ENCODE measurements around the gene SPDYE18.
"Not testable (repeated sequence)": the region's sequence is repeated elsewhere in the genome, so short reads cannot be mapped to it uniquely, and the experiment has no call there.

Gene SPDYE18

GRCh38 chr7:77062557-77062956 is at the start of gene SPDYE18:
Gene SPDYE18, minus strand, starts transcription at chr7:77062558. Its CDS starts 2,046 bp downstream, at chr7:77060512.
- not testable (repeated sequence) for DNase-seq

- DNase-seq = not testable (repeated sequence)
These were observed 46.0 kb upstream of the SPDYE18 start for GRCh38 chr7:77108362-77108761.

- not testable (repeated sequence) for DNase-seq
These were observed 45.3 kb upstream of the SPDYE18 start for GRCh38 chr7:77107659-77108058.

GRCh38 chr7:77105904-77106303 is 43.5 kb upstream of the SPDYE18 start:
- DNase-seq = not testable (repeated sequence)

GRCh38 chr7:77102671-77103070 is 40.3 kb upstream of the SPDYE18 start:
- not testable (repeated sequence) for DNase-seq

GRCh38 chr7:77101187-77101586 is 38.8 kb upstream of the SPDYE18 start:
- not testable (repeated sequence) for DNase-seq

GRCh38 chr7:77100501-77100900 is 38.1 kb upstream of the SPDYE18 start:
- not testable (repeated sequence) for DNase-seq

GRCh38 chr7:77092301-77092700 is 29.9 kb upstream of the SPDYE18 start:
- DNase-seq = not testable (repeated sequence)

GRCh38 chr7:77082192-77082591 is 19.8 kb upstream of the SPDYE18 start:
- DNase-seq = not testable (repeated sequence)

GRCh38 chr7:77080236-77080635 is 17.9 kb upstream of the SPDYE18 start:
- DNase-seq = not testable (repeated sequence)

- not testable (repeated sequence) for DNase-seq
These were observed 17.3 kb upstream of the SPDYE18 start for GRCh38 chr7:77079624-77080023.

- DNase-seq = not testable (repeated sequence)
These were observed 16.8 kb upstream of the SPDYE18 start for GRCh38 chr7:77079112-77079511.

GRCh38 chr7:77077060-77077459 is 14.7 kb upstream of the SPDYE18 start:
- DNase-seq = not testable (repeated sequence)

- not testable (repeated sequence) for DNase-seq
These were observed 12.5 kb upstream of the SPDYE18 start for GRCh38 chr7:77074786-77075396.

- DNase-seq = not testable (repeated sequence)
These were observed 8.8 kb upstream of the SPDYE18 start for GRCh38 chr7:77071108-77071507.

GRCh38 chr7:77065869-77066268 is 3.5 kb upstream of the SPDYE18 start:
- not testable (repeated sequence) for DNase-seq

- not testable (repeated sequence) for DNase-seq
These were observed 1.4 kb upstream of the SPDYE18 start for GRCh38 chr7:77063732-77064131.

- DNase-seq = not testable (repeated sequence)
These were observed 30.1 kb downstream of the SPDYE18 start, which contains the start of gene SPDYE17 for GRCh38 chr7:77032261-77032660. Gene SPDYE17, minus strand, starts transcription at chr7:77032361. Its CDS starts 1,791 bp downstream, at chr7:77030570.

GRCh38 chr7:77026349-77026748 is 36.0 kb downstream of the SPDYE18 start:
- not testable (repeated sequence) for DNase-seq

- DNase-seq = peak; percentile 1
These were observed 52.2 kb downstream of the SPDYE18 start for GRCh38 chr7:77010074-77010680.

- peak; percentile 28 for DNase-seq
These were observed 54.4 kb downstream of the SPDYE18 start for GRCh38 chr7:77008000-77008399.

GRCh38 chr7:77006127-77007110 is 55.9 kb downstream of the SPDYE18 start:
- DNase-seq = peak; percentile 18

GRCh38 chr7:77005461-77006057 is 56.8 kb downstream of the SPDYE18 start:
- peak; percentile 14 for DNase-seq
